ENCODE measurements around the gene ARHGEF19.

ARHGEF19 gene

DNA sequence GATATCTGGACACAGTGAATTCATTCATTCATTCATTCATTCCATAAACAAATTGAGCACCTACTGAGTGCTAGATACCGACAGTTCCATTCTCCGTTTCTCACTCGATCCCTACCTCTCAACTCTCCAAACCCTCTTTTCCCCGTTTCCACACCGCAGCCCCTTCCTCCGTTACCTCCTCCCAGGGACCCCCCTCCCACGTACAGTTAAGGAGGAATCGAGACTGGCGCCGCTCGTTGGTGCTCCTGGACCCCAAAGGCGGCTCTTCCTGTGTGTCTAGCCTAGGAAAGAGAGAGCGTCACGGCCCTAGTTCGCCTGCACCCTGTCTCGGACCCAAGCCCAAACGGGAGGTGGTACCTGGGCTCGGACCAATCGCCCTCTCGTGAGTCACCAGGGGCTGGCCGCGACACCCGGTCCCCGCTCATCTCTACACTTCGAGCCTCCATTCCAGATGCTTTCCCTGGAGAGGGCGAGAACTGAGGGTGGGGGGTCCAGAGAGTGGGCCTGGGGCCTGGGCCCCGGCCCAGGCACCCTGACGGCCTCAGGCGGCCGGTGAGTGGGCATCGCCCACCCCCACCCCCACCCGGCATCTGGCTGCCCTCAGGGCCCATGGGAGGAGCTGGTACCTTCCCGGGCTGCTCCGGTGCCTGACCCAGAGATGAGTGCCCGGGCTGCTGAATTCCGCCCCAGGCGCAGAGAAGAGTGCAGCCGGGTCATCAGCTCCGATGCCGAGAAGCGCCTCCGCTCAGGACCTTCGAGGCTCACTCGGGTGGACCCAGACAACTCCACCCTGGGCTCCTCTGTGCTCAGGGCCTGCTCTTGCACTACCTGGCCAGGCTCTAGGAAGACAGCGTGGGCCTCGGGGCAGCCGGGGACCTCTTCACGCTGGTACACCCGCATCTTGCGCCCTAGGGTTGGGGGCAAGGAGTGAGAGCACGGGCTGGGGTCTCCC is 4.9 kb downstream of the ARHGEF19 start:
- peak overlapping the region; percentile 65 for H2AFZ ChIP-seq (ENCODE audit: low read length)
- H3K9me2 ChIP-seq (replicated peaks; ENCODE audit: low read depth, low read length): no peaks in the 10 kb centered on the region
- H3K36me3 ChIP-seq (ENCODE audit: insufficient read depth, low read length): no peaks in the 10 kb centered on the region
- no peaks in the 10 kb centered on the region for H4K20me1 ChIP-seq (ENCODE audit: insufficient read depth, low read length, poor library complexity, severe bottlenecking)
- peaks cover 14% of the 10 kb centered on the region for H3K4me1 ChIP-seq (ENCODE audit: insufficient read depth, low read length, poor library complexity, severe bottlenecking)
- no peaks in the 10 kb centered on the region for H3K9me3 ChIP-seq (ENCODE audit: insufficient read depth, low read depth, low read length)
- no peaks in the 10 kb centered on the region for H3K27me3 ChIP-seq (ENCODE audit: insufficient read depth, low read length, poor library complexity, severe bottlenecking)
- H3K79me2 ChIP-seq (ENCODE audit: insufficient read depth, low read length): peaks cover 7% of the 10 kb centered on the region; the same call in 1 of the 2 replicates
- H3K4me3 ChIP-seq (ENCODE audit: low read length, poor library complexity, severe bottlenecking): peak overlapping the region; percentile 79
- H3F3A ChIP-seq (ENCODE audit: low read depth): no peaks in the 10 kb centered on the region
- TF ChIP-seq, protein P1, sequence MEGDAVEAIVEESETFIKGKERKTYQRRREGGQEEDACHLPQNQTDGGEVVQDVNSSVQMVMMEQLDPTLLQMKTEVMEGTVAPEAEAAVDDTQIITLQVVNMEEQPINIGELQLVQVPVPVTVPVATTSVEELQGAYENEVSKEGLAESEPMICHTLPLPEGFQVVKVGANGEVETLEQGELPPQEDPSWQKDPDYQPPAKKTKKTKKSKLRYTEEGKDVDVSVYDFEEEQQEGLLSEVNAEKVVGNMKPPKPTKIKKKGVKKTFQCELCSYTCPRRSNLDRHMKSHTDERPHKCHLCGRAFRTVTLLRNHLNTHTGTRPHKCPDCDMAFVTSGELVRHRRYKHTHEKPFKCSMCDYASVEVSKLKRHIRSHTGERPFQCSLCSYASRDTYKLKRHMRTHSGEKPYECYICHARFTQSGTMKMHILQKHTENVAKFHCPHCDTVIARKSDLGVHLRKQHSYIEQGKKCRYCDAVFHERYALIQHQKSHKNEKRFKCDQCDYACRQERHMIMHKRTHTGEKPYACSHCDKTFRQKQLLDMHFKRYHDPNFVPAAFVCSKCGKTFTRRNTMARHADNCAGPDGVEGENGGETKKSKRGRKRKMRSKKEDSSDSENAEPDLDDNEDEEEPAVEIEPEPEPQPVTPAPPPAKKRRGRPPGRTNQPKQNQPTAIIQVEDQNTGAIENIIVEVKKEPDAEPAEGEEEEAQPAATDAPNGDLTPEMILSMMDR (conservative IDR thresholded peaks at IDR 0.05; ENCODE audit: low read length): no peak
- TF ChIP-seq EZH2phosphoT487 (IDR thresholded peaks at IDR 0.05; ENCODE audit: borderline replicate concordance): no peak
- H3K9ac ChIP-seq (ENCODE audit: low read depth, low read length, poor library complexity, severe bottlenecking): peak overlapping the region; percentile 71
- H3K4me2 ChIP-seq (ENCODE audit: low read depth, low read length, poor library complexity, severe bottlenecking): peak overlapping the region; percentile 76

DNA sequence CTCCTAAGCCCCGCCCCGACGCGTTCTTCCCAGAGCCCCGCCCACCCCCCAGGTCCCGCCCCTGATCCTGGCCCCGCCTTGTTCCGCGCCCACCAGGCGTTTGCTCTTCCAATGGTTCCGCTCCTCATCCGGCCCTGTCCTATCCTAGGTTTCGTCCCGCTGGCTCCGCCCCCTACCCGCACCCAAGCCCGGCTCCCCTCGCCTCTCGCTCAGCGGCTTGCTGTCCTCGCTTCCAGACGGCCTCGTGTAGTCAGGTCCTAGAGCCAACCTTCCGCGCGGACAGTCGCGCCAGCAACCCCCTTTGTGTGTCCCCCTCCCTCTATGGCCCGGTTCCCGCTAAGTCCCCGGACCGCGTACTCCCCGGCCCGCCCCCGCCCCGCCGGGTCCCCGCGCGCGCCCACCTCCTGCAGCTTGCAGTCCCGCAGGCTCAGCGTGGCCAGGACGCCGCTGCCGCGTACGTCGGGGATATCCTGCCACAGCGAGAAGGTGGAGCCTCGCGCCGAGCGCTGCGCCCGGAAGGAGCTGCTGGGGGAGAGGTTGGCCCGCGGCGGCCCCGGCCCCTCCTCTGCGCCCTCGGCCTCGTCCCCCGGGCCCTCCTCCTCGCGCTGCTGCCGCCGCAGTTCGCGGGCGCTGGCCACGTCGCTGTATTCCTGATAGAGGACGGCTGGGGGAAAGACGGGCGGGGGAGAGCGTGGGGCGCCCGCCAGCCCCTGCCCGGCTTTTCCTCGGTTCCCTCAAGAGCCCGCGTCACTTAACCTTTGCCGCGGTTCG is 5.7 kb downstream of the ARHGEF19 start:
- Histone ChIP-seq H3K4me3 (ENCODE audit: low read length, poor library complexity, severe bottlenecking) (peak overlapping the region; percentile 79), H4K20me1 (ENCODE audit: insufficient read depth, low read length, poor library complexity, severe bottlenecking) (no peaks in the 10 kb centered on the region), H3K36me3 (ENCODE audit: insufficient read depth, low read length) (no peaks in the 10 kb centered on the region), H3K27me3 (ENCODE audit: insufficient read depth, low read length, poor library complexity, severe bottlenecking) (no peaks in the 10 kb centered on the region), H3K4me2 (ENCODE audit: low read depth, low read length, poor library complexity, severe bottlenecking) (peak overlapping the region; percentile 91), H3K9me2 (replicated peaks; ENCODE audit: low read depth, low read length) (no peaks in the 10 kb centered on the region), H3K79me2 (ENCODE audit: insufficient read depth, low read length) (peaks cover 7% of the 10 kb centered on the region; the same call in 1 of the 2 replicates), H2AFZ (ENCODE audit: low read length) (peak overlapping the region; percentile 65), H3K9me3 (ENCODE audit: insufficient read depth, low read depth, low read length) (no peaks in the 10 kb centered on the region), H3F3A (ENCODE audit: low read depth) (no peaks in the 10 kb centered on the region), H3K9ac (ENCODE audit: low read depth, low read length, poor library complexity, severe bottlenecking) (peak overlapping the region; percentile 71), H3K4me1 (ENCODE audit: insufficient read depth, low read length, poor library complexity, severe bottlenecking) (peaks cover 14% of the 10 kb centered on the region)
- TF ChIP-seq, protein P1 (conservative IDR thresholded peaks at IDR 0.05; ENCODE audit: low read length): no peak
- no peak for TF ChIP-seq EZH2phosphoT487 (IDR thresholded peaks at IDR 0.05; ENCODE audit: borderline replicate concordance)

DNA sequence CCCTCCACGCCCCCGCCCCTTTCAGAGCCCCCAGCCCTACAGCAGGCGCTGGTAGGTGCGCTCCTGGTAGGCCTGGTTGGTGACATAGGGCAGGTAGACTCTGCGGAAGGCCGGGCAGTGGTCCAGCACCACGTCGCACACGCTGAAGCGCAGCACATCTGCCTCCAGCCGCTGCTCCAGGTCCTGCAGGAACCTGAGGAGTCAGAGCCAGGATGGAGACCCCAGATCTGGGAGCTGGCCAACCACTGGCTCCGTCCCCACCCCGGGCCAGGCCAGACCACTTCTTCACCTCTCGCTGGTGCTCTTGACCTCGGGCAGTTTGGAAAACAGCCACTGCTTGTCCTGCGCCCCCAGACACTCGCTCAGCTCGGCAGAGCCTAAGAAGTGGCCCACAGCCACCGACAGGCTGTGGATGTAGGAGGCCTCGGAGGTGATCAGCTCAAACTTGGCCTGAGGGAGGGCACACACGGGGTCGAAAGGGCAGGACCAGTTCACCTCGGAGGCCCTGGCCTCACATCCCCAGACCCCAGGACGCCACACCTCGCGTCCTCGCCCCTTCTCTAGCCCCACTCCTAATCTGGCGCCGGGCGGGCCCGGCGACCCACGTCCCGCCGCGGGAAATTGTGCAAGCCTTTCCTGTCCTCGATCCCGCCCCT is 6.4 kb downstream of the ARHGEF19 start:
- H3F3A ChIP-seq (ENCODE audit: low read depth): no peaks in the 10 kb centered on the region
- H3K79me2 ChIP-seq (ENCODE audit: insufficient read depth, low read length): peaks cover 7% of the 10 kb centered on the region; the same call in 1 of the 2 replicates
- no peaks in the 10 kb centered on the region for H3K36me3 ChIP-seq (ENCODE audit: insufficient read depth, low read length)
- H4K20me1 ChIP-seq (ENCODE audit: insufficient read depth, low read length, poor library complexity, severe bottlenecking): no peaks in the 10 kb centered on the region
- H2AFZ ChIP-seq (ENCODE audit: low read length): peak overlapping the region; percentile 60; the same call in 1 of the 2 replicates
- peaks cover 14% of the 10 kb centered on the region for H3K4me1 ChIP-seq (ENCODE audit: insufficient read depth, low read length, poor library complexity, severe bottlenecking)
- TF ChIP-seq, protein P1 (conservative IDR thresholded peaks at IDR 0.05; ENCODE audit: low read length): no peak
- no peak for TF ChIP-seq EZH2phosphoT487 (IDR thresholded peaks at IDR 0.05; ENCODE audit: borderline replicate concordance)
- H3K9me3 ChIP-seq (ENCODE audit: insufficient read depth, low read depth, low read length): no peaks in the 10 kb centered on the region
- H3K4me3 ChIP-seq (ENCODE audit: low read length, poor library complexity, severe bottlenecking): peak overlapping the region; percentile 79
- H3K9ac ChIP-seq (ENCODE audit: low read depth, low read length, poor library complexity, severe bottlenecking): peak overlapping the region; percentile 69
- H3K27me3 ChIP-seq (ENCODE audit: insufficient read depth, low read length, poor library complexity, severe bottlenecking): no peaks in the 10 kb centered on the region
- H3K9me2 ChIP-seq (replicated peaks; ENCODE audit: low read depth, low read length): no peaks in the 10 kb centered on the region
- H3K4me2 ChIP-seq (ENCODE audit: low read depth, low read length, poor library complexity, severe bottlenecking): peak overlapping the region; percentile 91
